Heart right ventricle (tissue), 16 donors: ENCODE results near the gene HOXA6. TPM values are rescaled to one million over a fixed set of nuclear protein-coding genes. Genes with fewer than 3 reads are reported as not detected.
A peak's percentile ranks its signal among the peaks of the same experiment; 100 is the strongest.

ENCODE experiments used
- ATAC-seq, 8 donors: fragments of 200-7000 bp; cut with Tn5 transposase; one replicate each; pipeline ENCODE4 v1.9.1; 2020; ENCODE audit warnings: mild to moderate bottlenecking in 8 of 8, moderate library complexity in 8 of 8, moderate number of reproducible peaks in 1 of 8
- DNase-seq, 2 donors: peaks; one replicate each; pipeline ENCODE4 v3.0.0-alpha.2; 2020
- H3K27ac ChIP-seq, 10 donors: fragments of 200-600 bp; sonication (generic) in 2 of 10; one replicate each; pipeline versions ENCODE4 v1.5.0 to v1.8.0; 2020 to 2022; ENCODE audit warnings: mild to moderate bottlenecking in 3 of 10
- H3K27me3 ChIP-seq, 7 donors: fragments of 200-600 bp; one replicate each; pipeline ENCODE4 v1.8.0; 2021 to 2022; ENCODE audit warnings: mild to moderate bottlenecking in 2 of 7
- H3K36me3 ChIP-seq, 9 donors: fragments of 200-600 bp; sonication (generic) in 1 of 9; one replicate each; pipeline versions ENCODE4 v1.5.0 to v1.8.0; 2020 to 2022; ENCODE audit warnings: mild to moderate bottlenecking in 2 of 9
- H3K4me1 ChIP-seq, 9 donors: fragments of 200-600 bp; sonication (generic) in 1 of 9; one replicate each; pipeline versions ENCODE4 v1.5.0 to v1.8.0; 2020 to 2022; ENCODE audit warnings: mild to moderate bottlenecking in 4 of 9
- H3K4me3 ChIP-seq, 10 donors: fragments of 200-600 bp; sonication (generic) in 2 of 10; one replicate each; pipeline versions ENCODE4 v1.5.0 to v1.8.0; 2020 to 2022; ENCODE audit warnings: mild to moderate bottlenecking in 7 of 10, moderate library complexity in 2 of 10
- H3K9me3 ChIP-seq, 11 donors: fragments of 200-600 bp in 10 of 11; sonication (generic) in 2 of 11; one replicate each; pipeline versions ENCODE4 v1.5.0 to v1.8.0; 2013 to 2022; ENCODE audit warnings: mild to moderate bottlenecking in 2 of 11, control low read depth in 1 of 11, moderate library complexity in 1 of 11
- WGBS, 2 donors: extraction: QIAGEN DNeasy Blood & Tissue Kit; methylation state at CpG; one replicate each; pipeline ENCODE4 v1.1.7; 2013; ENCODE audit warnings: inconsistent platforms in 1 of 2; 5-methylcytosine and 5-hydroxymethylcytosine counted together
- intact Hi-C, 10 donors: fragments of 100-400 bp; cut with DNase I; formaldehyde crosslinking; loops; one replicate each; pipeline versions ENCODE4 v1.11.1 to v1.14.2; 2022
- polyA plus RNA-seq, 2 donors: library from polyadenylated mRNA; stranded (reverse); fragments of 200-250 nt; gene quantifications; one replicate each; pipeline ENCODE4 v1.2.3, GENCODE V29; 2013
- total RNA-seq, 10 donors: library from RNA; stranded (reverse); fragmentation: NEBNext Ultra II Directional in 3 of 10; extraction: Animal tissue kit (Norgen Biotek cat#: 25700) in 3 of 10; gene quantifications; one replicate each; pipeline versions ENCODE4 v1.2.1 to v1.2.4, GENCODE V29; 2021 to 2023
- TF ChIP-seq, protein P1 (sequence below), 9 donors: fragments of 200-600 bp; sonication (generic) in 2 of 9; IDR thresholded peaks; one replicate each; pipeline versions ENCODE4 v1.5.0 to v1.8.0; 2021 to 2022; ENCODE audit warnings: antibody characterized with exemption in 9 of 9, mild to moderate bottlenecking in 5 of 9, moderate library complexity in 1 of 9
- donor health status: Arrhythmogenic right ventricular cardiomyopathy.
- donor health status: ischemic (EF 13 %, LVEDD 7.1; RV severe dilation, severe dysfunction).
- donor health status: healthy with polysubstance abuse.
- donor health status: DM: no; HTN: yes; CAD: no.
- donor health status: DM: no; HTN: no; CAD: no.
- donor health status: ischemic (EF 25% LVEDD 6.9; RV normal size, moderate dysfunction).
- donor health status: ischemic (EF 25% LVEDD 5.7; RV mildly dilated, moderate dysfunction).
- donor health status: healthy.
- donor health status: DM: yes; HTN: yes; CAD: no.
- donor health status: Ischemic cardiomyopathy.
- donor health status: ischemic (EF 35%, LVEDD 5.7; RV mildly dilated, moderate dysfunction).
- donor health status: nonischemic (EF 11% LVEDD 7.7; RV severe dilation, severe dysfunction).
- donor health status: DM: yes; HTN: yes; CAD: no.
- donor health status: PGD.
- donor health status: ischemic (EF 29% LVEDD 5.4; RV normal size, mild dysfunction).
- donor health status: nonischemic (EF 23%, LVEDD 6.1; RV moderate dilation, normal function).

HOXA6 gene
- total and polyA plus RNA-seq, 12 donors = not detected

DNA sequence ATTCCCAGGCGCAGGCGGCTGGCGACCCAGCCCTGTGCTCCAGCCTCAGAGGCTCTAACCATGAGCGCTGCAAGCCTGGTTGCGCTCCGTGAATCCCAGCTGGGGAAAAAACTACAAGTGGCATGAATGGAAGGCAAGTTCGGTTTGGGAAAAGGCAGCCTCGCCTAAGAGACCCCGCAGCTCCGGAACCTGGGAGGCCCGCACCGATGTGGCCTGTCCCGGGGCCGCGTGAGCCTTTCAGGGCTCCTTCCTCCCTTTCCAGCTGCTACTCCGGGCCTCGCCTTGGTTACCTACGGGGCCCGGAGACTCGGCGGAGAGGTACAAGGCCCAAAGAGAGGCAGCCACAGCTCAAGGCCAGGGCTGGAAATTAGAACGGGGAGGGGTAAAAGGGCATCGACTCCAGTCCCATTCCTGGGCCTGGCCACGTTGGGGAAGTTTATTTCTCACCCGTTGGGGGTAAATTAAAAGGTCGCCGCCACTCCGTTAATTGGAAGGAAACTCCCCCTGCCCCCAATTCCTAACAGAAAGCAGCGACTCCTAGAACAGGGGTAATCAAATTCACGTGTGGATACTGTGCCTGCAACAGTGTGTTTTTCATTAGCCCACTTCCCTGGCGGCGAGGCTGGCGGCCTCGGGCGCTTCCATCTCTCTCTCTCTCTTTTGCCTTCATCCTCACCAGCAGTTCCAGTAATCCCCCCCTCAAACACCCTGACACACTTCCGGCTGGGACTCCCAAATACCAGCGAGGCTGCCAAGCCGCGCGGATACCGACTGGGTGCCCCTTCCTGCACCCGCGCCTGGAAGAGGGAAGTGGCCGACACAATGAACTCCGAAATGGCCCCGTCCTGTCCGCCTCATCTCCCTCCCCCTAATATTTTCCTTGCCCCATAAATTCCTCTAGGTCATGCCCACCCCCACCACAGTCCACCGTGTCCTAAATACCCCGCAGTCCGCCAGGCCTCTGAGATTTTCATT lies 19.2 kb upstream of the HOXA6 start:
- peaks cover 0 to 15% (median 0%) of the 10 kb centered on the region in 9 donors for H3K36me3 ChIP-seq
- H3K27ac ChIP-seq = no peak overlapping the region
- 4 to 6% methylated on average over 50 of the region's 50 CpGs for WGBS, 2 donors
- peaks cover 77 to 100% (median 100%) of the 10 kb centered on the region in 7 donors for H3K27me3 ChIP-seq
- H3K4me1 ChIP-seq = peaks cover 3 to 67% (median 27%) of the 10 kb centered on the region in 9 donors
- H3K4me3 ChIP-seq = peak overlapping the region in 1 of 10 donors; percentile 49
- DNase-seq = no peak
- intact Hi-C loops = loop anchor here in 7 of 10 donors (10.0 kb wide), 6 partner anchors 312 to 1302 kb away; no protein-coding TSS in a partner anchor
- ATAC-seq = no peak
- TF ChIP-seq, protein P1, sequence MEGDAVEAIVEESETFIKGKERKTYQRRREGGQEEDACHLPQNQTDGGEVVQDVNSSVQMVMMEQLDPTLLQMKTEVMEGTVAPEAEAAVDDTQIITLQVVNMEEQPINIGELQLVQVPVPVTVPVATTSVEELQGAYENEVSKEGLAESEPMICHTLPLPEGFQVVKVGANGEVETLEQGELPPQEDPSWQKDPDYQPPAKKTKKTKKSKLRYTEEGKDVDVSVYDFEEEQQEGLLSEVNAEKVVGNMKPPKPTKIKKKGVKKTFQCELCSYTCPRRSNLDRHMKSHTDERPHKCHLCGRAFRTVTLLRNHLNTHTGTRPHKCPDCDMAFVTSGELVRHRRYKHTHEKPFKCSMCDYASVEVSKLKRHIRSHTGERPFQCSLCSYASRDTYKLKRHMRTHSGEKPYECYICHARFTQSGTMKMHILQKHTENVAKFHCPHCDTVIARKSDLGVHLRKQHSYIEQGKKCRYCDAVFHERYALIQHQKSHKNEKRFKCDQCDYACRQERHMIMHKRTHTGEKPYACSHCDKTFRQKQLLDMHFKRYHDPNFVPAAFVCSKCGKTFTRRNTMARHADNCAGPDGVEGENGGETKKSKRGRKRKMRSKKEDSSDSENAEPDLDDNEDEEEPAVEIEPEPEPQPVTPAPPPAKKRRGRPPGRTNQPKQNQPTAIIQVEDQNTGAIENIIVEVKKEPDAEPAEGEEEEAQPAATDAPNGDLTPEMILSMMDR (IDR thresholded peaks at IDR 0.05) = no peak
- no peaks in the 10 kb centered on the region for H3K9me3 ChIP-seq

DNA sequence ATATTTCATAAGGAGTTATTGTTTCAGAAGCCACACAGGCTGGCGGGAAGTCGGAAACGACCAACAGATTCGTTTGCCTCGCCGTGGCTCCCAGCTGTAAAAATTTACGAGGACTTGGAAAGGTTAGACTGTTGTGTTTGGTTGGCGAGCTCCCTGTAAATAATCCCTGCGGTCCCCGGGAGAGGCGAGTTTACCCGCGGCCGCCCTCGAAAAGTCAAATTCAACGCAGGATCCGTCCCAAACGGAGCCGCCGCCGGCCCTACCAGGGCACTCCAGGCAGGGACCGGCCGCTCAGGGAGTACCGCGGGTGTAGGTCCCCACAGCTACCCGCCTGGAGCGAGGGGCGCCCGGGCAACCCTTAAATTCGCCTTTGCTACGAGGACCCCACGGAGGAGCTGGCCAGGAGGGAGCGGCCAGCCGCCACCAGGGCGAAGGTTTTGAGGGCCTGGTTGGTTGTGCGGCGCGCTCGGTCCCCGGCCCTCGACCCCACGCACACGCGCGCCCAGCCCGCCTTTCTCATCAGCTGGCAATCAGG lies 18.5 kb upstream of the HOXA6 start:
- H3K36me3 ChIP-seq = peaks cover 0 to 15% (median 0%) of the 10 kb centered on the region in 9 donors
- peaks cover 73 to 100% (median 100%) of the 10 kb centered on the region in 7 donors for H3K27me3 ChIP-seq
- peak overlapping the region in 1 of 10 donors; percentile 53 for H3K27ac ChIP-seq
- WGBS, 2 donors = 5 to 8% methylated on average over 46 of the region's 46 CpGs
- peak overlapping the region in 2 of 10 donors; percentile 28 to 49 for H3K4me3 ChIP-seq
- intact Hi-C loops = loop anchor here in 7 of 10 donors (10.0 kb wide), 6 partner anchors 311 to 1301 kb away; no protein-coding TSS in a partner anchor
- TF ChIP-seq, protein P1 (IDR thresholded peaks at IDR 0.05) = no peak
- no peak for ATAC-seq
- no peaks in the 10 kb centered on the region for H3K9me3 ChIP-seq
- no peak for DNase-seq
- H3K4me1 ChIP-seq = peaks cover 3 to 71% (median 34%) of the 10 kb centered on the region in 9 donors

DNA sequence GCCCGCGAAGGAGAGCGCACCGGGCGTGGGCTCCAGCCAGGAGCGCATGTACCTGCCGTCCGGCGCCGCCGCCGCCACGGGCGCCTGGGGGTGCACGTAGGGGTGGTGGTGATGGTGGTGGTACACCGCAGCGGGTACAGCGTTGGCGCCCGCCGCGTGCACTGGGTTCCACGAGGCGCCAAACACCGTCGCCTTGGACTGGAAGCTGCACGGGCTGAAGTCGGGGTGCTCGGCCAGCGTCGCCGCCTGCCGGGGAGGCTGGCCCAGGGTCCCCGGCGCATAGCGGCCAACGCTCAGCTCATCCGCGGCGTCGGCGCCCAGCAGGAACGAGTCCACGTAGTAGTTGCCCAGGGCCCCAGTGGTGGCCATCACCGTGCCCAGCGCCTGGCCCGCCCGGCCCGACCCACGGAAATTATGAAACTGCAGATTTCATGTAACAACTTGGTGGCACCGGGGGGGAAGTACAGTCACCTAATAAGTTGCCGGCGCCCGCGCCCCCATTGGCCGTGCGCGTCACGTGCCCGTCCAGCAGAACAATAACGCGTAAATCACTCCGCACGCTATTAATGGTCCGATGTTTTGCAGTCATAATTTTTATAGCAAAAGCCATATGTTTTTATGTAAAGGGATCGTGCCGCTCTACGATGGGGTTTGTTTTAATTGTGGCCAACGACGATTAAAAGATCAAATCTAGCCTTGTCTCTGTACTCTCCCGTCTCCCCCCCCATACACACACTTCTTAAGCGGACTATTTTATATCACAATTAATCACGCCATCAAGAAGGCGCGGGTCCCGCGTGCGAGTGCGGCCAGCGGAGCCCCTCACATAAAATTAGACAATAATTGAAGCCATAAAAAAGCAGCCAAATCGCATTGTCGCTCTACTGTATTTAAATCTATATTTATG lies 17.8 kb upstream of the HOXA6 start, which contains the start of gene HOXA9:
TSS of gene HOXA9 (minus strand) at position 449 of the 907 bp plus-strand sequence. CDS start at position 369, 80 bp downstream.
- Histone ChIP-seq H3K4me1 (peaks cover 8 to 76% (median 40%) of the 10 kb centered on the region in 9 donors), H3K27me3 (peaks cover 77 to 100% (median 100%) of the 10 kb centered on the region in 7 donors), H3K36me3 (peaks cover 0 to 15% (median 0%) of the 10 kb centered on the region in 9 donors), H3K4me3 (peak within 1 kb of the TSS in 7 of 10 donors; percentile 1 to 49 (median 26)), H3K9me3 (no peaks in the 10 kb centered on the region), H3K27ac (peak within 1 kb of the TSS in 1 of 10 donors; percentile 53)
- WGBS, 2 donors = 5% methylated on average over 82 of the region's 82 CpGs
- TF ChIP-seq, protein P1 (IDR thresholded peaks at IDR 0.05) = no peak
- intact Hi-C loops = loop anchor here in 7 of 10 donors (10.0 kb wide), 6 partner anchors 311 to 1301 kb away; no protein-coding TSS in a partner anchor
- ATAC-seq (peak in 2 of 8 donors; percentile 8 to 10), DNase-seq (no peak)
